ENCODE results near the gene LMCD1. TPM values are rescaled to one million over a fixed set of nuclear protein-coding genes. Genes with fewer than 3 reads are reported as not detected.

The LMCD1 gene, protein sequence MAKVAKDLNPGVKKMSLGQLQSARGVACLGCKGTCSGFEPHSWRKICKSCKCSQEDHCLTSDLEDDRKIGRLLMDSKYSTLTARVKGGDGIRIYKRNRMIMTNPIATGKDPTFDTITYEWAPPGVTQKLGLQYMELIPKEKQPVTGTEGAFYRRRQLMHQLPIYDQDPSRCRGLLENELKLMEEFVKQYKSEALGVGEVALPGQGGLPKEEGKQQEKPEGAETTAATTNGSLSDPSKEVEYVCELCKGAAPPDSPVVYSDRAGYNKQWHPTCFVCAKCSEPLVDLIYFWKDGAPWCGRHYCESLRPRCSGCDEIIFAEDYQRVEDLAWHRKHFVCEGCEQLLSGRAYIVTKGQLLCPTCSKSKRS
- 25.2 and 25.8 TPM in 2 replicates for total RNA-seq

DNA sequence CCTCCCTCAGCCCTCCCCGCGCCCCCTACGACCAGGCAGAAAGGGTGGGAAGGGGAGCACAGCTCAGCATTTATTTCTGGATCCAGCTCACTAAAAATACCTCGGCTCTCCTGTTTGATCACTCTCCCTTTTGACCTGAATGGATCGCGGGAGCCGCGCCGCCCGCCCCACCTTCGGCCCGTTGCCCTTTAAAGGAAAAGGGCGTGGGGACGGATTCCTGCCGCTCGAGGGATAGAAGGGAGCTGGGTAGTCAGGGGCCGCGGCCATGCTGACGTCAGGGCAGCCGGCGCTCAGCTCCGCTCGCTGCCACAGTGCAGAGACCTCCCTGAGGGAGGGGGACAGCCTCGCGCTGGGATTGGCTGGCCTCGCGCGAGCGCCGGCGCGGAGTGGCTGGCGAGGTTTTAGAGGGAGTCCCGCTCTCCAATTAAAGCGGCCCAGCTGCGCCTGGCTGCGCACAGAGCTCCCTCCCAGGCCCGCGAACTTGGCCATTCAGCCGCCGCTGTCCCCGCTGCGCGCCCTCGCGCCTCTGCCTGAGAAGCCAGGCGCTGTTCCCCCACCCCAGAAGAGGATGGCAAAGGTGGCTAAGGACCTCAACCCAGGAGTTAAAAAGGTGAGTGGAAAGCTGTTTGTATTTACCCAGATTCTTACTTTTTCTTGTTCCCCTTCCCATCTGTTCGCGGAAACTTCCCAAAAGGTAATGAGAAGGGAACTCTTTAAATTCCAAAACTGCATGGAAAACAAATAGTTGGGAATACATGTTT is at the start of gene LMCD1:
TSS of gene LMCD1 (plus strand) at position 453 of the 761 bp plus-strand sequence. CDS start at position 569, 116 bp downstream.

Other genes starting within 250 kb of the LMCD1 start
- 0.10 TPM in 1 of 2 replicates, not detected in the other for gene SSUH2, start 143.0 kb downstream of the LMCD1 start, total RNA-seq
- gene CAV3, start 232.0 kb downstream of the LMCD1 start, total RNA-seq, result not detected in 2 replicates

All from vein endothelial cell (primary cell).